Endothelial cell of umbilical vein (primary cell): ENCODE results near the gene CCDC177. TPM values are rescaled to one million over a fixed set of nuclear protein-coding genes. Genes with fewer than 3 reads are reported as not detected.

Source experiments
- BruUV-seq: library from RNA; stranded (reverse); fragments of 400-500 nt; replicated peaks from 2 replicates; lab custom pipeline; 2021; lab: Mats Ljungman, UMichigan
- CTCF ChIA-PET: fragments of 300-600, 350-600 bp; sonication (Branson Sonifier 250); formaldehyde crosslinking; loops from one replicate; lab custom pipeline; 2021; ENCODE audit warnings: antibody characterized with exemption, inconsistent platforms; lab: Charles Lee
- POLR2A ChIA-PET: fragments of 300-600, 350-600 bp; sonication (Branson Sonifier 250); formaldehyde crosslinking; loops from one replicate; lab custom pipeline; 2021; ENCODE audit warnings: antibody characterized with exemption, inconsistent platforms; lab: Charles Lee
- DNase-seq: peaks from one replicate; pipeline ENCODE4 v3.0.0-alpha.2; 2011; ENCODE audit warnings: low read depth, low spot score
- FAIRE-seq: peaks from 2 replicates; lab custom pipeline; 2011; peaks lifted over from hg19 to GRCh38; lab: Jason Lieb, UNC
- H2AFZ ChIP-seq: 2 replicates; pipeline ENCODE4 v1.6.0; 2012; ENCODE audit warnings: low read depth, low read length, control low read depth, inconsistent platforms
- H3K27ac ChIP-seq: 2 replicates; pipeline ENCODE4 v1.5.1; 2011; ENCODE audit warnings: low read depth, mild to moderate bottlenecking, control low read depth, low read length, moderate library complexity; ENCODE audit not compliant: insufficient read depth
- H3K27me3 ChIP-seq, 2 experiments: 2 replicates each; pipeline versions ENCODE4 v1.6.0 to v1.6.1; 2011; ENCODE audit warnings: low read length in 2 of 2, mixed read lengths in 1 of 2; ENCODE audit not compliant: control insufficient read depth in 2 of 2, insufficient read depth in 2 of 2
- H3K36me3 ChIP-seq, 2 experiments: 2 replicates in 1 of 2; 3 replicates in 1 of 2; pipeline ENCODE4 v1.5.1; 2011; ENCODE audit warnings: low read length in 2 of 2, mild to moderate bottlenecking in 1 of 2, moderate library complexity in 1 of 2; ENCODE audit not compliant: control insufficient read depth in 2 of 2, insufficient read depth in 2 of 2; ENCODE audit errors: extremely low read depth in 1 of 2
- H3K4me1 ChIP-seq: 3 replicates; pipeline ENCODE4 v1.5.1; 2011; ENCODE audit warnings: mild to moderate bottlenecking, low read length; ENCODE audit not compliant: control insufficient read depth, insufficient read depth; ENCODE audit errors: extremely low read depth
- H3K4me2 ChIP-seq: 2 replicates; pipeline ENCODE4 v1.6.1; 2011; ENCODE audit warnings: low read length, control low read depth, mixed read lengths; ENCODE audit not compliant: insufficient read depth
- H3K4me3 ChIP-seq, 3 experiments: fragments of 200-600 bp in 1 of 3; sonication (generic), shearing (Covaris generic) in 1 of 3; replicated peaks in 1 of 3; 2 replicates each; pipeline ENCODE4 v1.5.1; 2011 to 2016; ENCODE audit warnings: control low read depth in 3 of 3, low read length in 3 of 3, mild to moderate bottlenecking in 2 of 3, inconsistent platforms in 1 of 3, low read depth in 1 of 3, moderate library complexity in 1 of 3; ENCODE audit not compliant: insufficient read depth in 1 of 3
- H3K79me2 ChIP-seq: 2 replicates; pipeline ENCODE4 v1.6.0; 2012; ENCODE audit warnings: low read length, inconsistent platforms; ENCODE audit not compliant: control insufficient read depth, insufficient read depth
- H3K9ac ChIP-seq: replicated peaks from 2 replicates; pipeline ENCODE3; 2011; ENCODE audit warnings: low read length, control low read depth; ENCODE audit not compliant: insufficient read depth; ENCODE audit errors: extremely low read depth
- H3K9me1 ChIP-seq: replicated peaks from 3 replicates; pipeline ENCODE4 v1.6.0; 2011; ENCODE audit warnings: mild to moderate bottlenecking, low read length; ENCODE audit not compliant: control insufficient read depth, insufficient read depth; ENCODE audit errors: extremely low read depth
- H3K9me3 ChIP-seq: replicated peaks from 2 replicates; pipeline ENCODE4 v1.5.1; 2012; ENCODE audit warnings: low read length, inconsistent platforms; ENCODE audit not compliant: control insufficient read depth, insufficient read depth
- H4K20me1 ChIP-seq: replicated peaks from 2 replicates; pipeline ENCODE3; 2011; ENCODE audit warnings: mild to moderate bottlenecking, low read length; ENCODE audit not compliant: control insufficient read depth, insufficient read depth; ENCODE audit errors: extremely low read depth
- EZH2 ChIP-seq: IDR thresholded peaks from 2 replicates; pipeline ENCODE4 v1.6.1; 2012; ENCODE audit warnings: borderline replicate concordance, low read depth, mild to moderate bottlenecking, moderate library complexity, low read length, inconsistent platforms; ENCODE audit not compliant: severe bottlenecking
- FOS ChIP-seq: IDR thresholded peaks from 2 replicates; pipeline ENCODE4 v1.6.1; 2011; ENCODE audit warnings: mild to moderate bottlenecking, low read length, moderate library complexity, borderline replicate concordance; ENCODE audit not compliant: insufficient read depth
- GATA2 ChIP-seq: IDR thresholded peaks from 2 replicates; pipeline ENCODE4 v1.7.0; 2011; ENCODE audit warnings: low read depth, mild to moderate bottlenecking, moderate library complexity, mixed read lengths, low read length; ENCODE audit not compliant: insufficient read length, insufficient read depth
- JUN ChIP-seq: IDR thresholded peaks from 2 replicates; pipeline ENCODE4 v1.6.1; 2011; ENCODE audit warnings: borderline replicate concordance, low read depth; ENCODE audit not compliant: insufficient read length, insufficient read depth
- MAX ChIP-seq: IDR thresholded peaks from 2 replicates; pipeline ENCODE4 v1.6.1; 2011; ENCODE audit not compliant: insufficient read depth, insufficient read length
- MYC ChIP-seq: IDR thresholded peaks from one replicate; pipeline ENCODE4 v1.6.1; 2011; ENCODE audit warnings: mild to moderate bottlenecking, low read depth, low read length
- POLR2A ChIP-seq: IDR thresholded peaks from 2 replicates; pipeline ENCODE4 v1.6.1; 2012; ENCODE audit warnings: low read depth, mild to moderate bottlenecking, control low read depth, low read length
- POLR2AphosphoS5 ChIP-seq: IDR thresholded peaks from 2 replicates; pipeline ENCODE4 v1.6.1; 2012; ENCODE audit warnings: low read depth, mild to moderate bottlenecking, control low read depth, low read length, moderate library complexity; ENCODE audit not compliant: insufficient read depth
- dilution Hi-C: fragments of 300-500 bp; cut with MboI; formaldehyde crosslinking; loops from one replicate; pipeline ENCODE4 v1.15.0; 2019; ENCODE audit warnings: low sequenced_read_pairs; ENCODE audit not compliant: extremely low pct_ligation_motif_present
- intact Hi-C: fragments of 100-400 bp; cut with micrococcal nuclease; formaldehyde crosslinking; loops from one replicate; pipeline ENCODE4 v1.10.0; 2022
- polyA plus RNA-seq, 4 experiments: library from polyadenylated mRNA; depleted of rRNA in 3 of 4; stranded (reverse) in 3 of 4; unstranded in 1 of 4; fragments of >200 nt; gene quantifications; 2 replicates each; pipeline versions ENCODE4 v1.2.1 to v1.2.3, GENCODE V29; 2011 to 2012; ENCODE audit warnings: missing spikeins in 1 of 4
- total RNA-seq: library from RNA; stranded (reverse); gene quantifications from 2 replicates; pipeline ENCODE4 v1.2.3, GENCODE V29; 2021
- TF ChIP-seq, protein P1 (sequence below), 2 donors: IDR thresholded peaks; 1 replicate in 1 of 2; 2 replicates in 1 of 2; pipeline ENCODE4 v1.5.1; 2011; ENCODE audit warnings: low read length in 2 of 2, mild to moderate bottlenecking in 2 of 2, moderate library complexity in 2 of 2, control low read depth in 1 of 2, inconsistent platforms in 1 of 2, low read depth in 1 of 2; ENCODE audit not compliant: insufficient read depth in 1 of 2; ENCODE audit errors: extremely low read depth in 1 of 2

The CCDC177 gene
- total and polyA plus RNA-seq, 2 donors (not counting 3 experiments of a cell fraction or from before 2014, with no cell fraction given): not detected

DNA sequence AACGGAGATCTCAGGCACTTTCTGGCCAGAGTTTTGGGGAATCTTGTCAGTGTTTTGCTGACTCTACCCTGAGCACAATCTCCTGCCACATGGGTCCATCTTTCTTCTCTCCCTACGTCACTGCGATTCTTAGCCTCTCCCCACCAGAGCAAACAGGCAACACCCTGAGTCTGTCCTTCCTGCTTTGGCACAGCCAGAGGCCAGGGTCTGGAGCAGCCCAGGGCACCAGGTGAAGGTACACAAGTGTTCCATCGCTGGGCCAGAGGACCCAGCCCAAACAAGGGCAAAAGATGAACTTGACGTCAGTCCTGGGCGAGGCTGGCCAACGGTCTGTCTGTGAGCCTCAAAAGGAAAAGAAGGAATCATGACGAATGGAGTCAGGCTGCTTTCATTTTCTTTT lies 12.7 kb upstream of the CCDC177 start:
- FAIRE-seq: no peak
- H3K27me3 ChIP-seq: no peaks in the 10 kb centered on the region
- H3K9me3 ChIP-seq: no peaks in the 10 kb centered on the region
- DNase-seq: no peak
- no peaks in the 10 kb centered on the region for H3K36me3 ChIP-seq
- H3K79me2 ChIP-seq: no peaks in the 10 kb centered on the region
- intact Hi-C loops: loop anchor here (5.0 kb wide), 2 partner anchors 230 to 440 kb away; no protein-coding TSS in a partner anchor
- no peak overlapping the region for H3K27ac ChIP-seq
- BruUV-seq: no TSS peak
- no peak overlapping the region for H3K9ac ChIP-seq
- CTCF ChIA-PET: interaction anchor here (1.5 to 5.0 kb wide), 4 partner anchors 14 to 487 kb away, joined by 5 to 135 read pairs (median 66); partner anchors contain the start of gene SUSD6
- H4K20me1 ChIP-seq: no peaks in the 10 kb centered on the region
- H3K9me1 ChIP-seq: no peaks in the 10 kb centered on the region
- H2AFZ ChIP-seq: no peak overlapping the region
- H3K4me3 ChIP-seq: no peak overlapping the region
- POLR2A ChIA-PET: no interaction called here
- no peak overlapping the region for H3K4me2 ChIP-seq
- H3K4me1 ChIP-seq: peaks cover 20% of the 10 kb centered on the region
- TF ChIP-seq EZH2 (no peak), JUN (no peak), MAX (no peak), POLR2A (no peak), FOS (no peak), MYC (no peak), POLR2AphosphoS5 (no peak), GATA2 (no peak)
- TF ChIP-seq, protein P1, sequence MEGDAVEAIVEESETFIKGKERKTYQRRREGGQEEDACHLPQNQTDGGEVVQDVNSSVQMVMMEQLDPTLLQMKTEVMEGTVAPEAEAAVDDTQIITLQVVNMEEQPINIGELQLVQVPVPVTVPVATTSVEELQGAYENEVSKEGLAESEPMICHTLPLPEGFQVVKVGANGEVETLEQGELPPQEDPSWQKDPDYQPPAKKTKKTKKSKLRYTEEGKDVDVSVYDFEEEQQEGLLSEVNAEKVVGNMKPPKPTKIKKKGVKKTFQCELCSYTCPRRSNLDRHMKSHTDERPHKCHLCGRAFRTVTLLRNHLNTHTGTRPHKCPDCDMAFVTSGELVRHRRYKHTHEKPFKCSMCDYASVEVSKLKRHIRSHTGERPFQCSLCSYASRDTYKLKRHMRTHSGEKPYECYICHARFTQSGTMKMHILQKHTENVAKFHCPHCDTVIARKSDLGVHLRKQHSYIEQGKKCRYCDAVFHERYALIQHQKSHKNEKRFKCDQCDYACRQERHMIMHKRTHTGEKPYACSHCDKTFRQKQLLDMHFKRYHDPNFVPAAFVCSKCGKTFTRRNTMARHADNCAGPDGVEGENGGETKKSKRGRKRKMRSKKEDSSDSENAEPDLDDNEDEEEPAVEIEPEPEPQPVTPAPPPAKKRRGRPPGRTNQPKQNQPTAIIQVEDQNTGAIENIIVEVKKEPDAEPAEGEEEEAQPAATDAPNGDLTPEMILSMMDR (IDR thresholded peaks at IDR 0.05; ENCODE audit: extremely low read depth in 1 of 2, insufficient read depth in 1 of 2, low read depth in 1 of 2, low read length in 2 of 2): no peak
- dilution Hi-C loops: no loop called here
